Endothelial cell of umbilical vein (primary cell): Measurements from ENCODE around the gene APOD. TPM values are rescaled to one million over a fixed set of nuclear protein-coding genes. Genes with fewer than 3 reads are reported as not detected.

Source experiments
- BruUV-seq: library from RNA; stranded (reverse); fragments of 400-500 nt; replicated peaks from 2 replicates; lab custom pipeline; 2021; lab: Mats Ljungman, UMichigan
- CTCF ChIA-PET: fragments of 300-600, 350-600 bp; sonication (Branson Sonifier 250); formaldehyde crosslinking; loops from one replicate; lab custom pipeline; 2021; ENCODE audit warnings: antibody characterized with exemption, inconsistent platforms; lab: Charles Lee
- POLR2A ChIA-PET: fragments of 300-600, 350-600 bp; sonication (Branson Sonifier 250); formaldehyde crosslinking; loops from one replicate; lab custom pipeline; 2021; ENCODE audit warnings: antibody characterized with exemption, inconsistent platforms; lab: Charles Lee
- DNase-seq: peaks from one replicate; pipeline ENCODE4 v3.0.0-alpha.2; 2011; ENCODE audit warnings: low read depth, low spot score
- FAIRE-seq: peaks from 2 replicates; lab custom pipeline; 2011; peaks lifted over from hg19 to GRCh38; lab: Jason Lieb, UNC
- H2AFZ ChIP-seq: 2 replicates; pipeline ENCODE4 v1.6.0; 2012; ENCODE audit warnings: low read depth, low read length, control low read depth, inconsistent platforms
- H3K27ac ChIP-seq: 2 replicates; pipeline ENCODE4 v1.5.1; 2011; ENCODE audit warnings: low read depth, mild to moderate bottlenecking, control low read depth, low read length, moderate library complexity; ENCODE audit not compliant: insufficient read depth
- H3K27me3 ChIP-seq, 2 experiments: 2 replicates each; pipeline versions ENCODE4 v1.6.0 to v1.6.1; 2011; ENCODE audit warnings: low read length in 2 of 2, mixed read lengths in 1 of 2; ENCODE audit not compliant: control insufficient read depth in 2 of 2, insufficient read depth in 2 of 2
- H3K36me3 ChIP-seq, 2 experiments: 2 replicates in 1 of 2; 3 replicates in 1 of 2; pipeline ENCODE4 v1.5.1; 2011; ENCODE audit warnings: low read length in 2 of 2, mild to moderate bottlenecking in 1 of 2, moderate library complexity in 1 of 2; ENCODE audit not compliant: control insufficient read depth in 2 of 2, insufficient read depth in 2 of 2; ENCODE audit errors: extremely low read depth in 1 of 2
- H3K4me1 ChIP-seq: 3 replicates; pipeline ENCODE4 v1.5.1; 2011; ENCODE audit warnings: mild to moderate bottlenecking, low read length; ENCODE audit not compliant: control insufficient read depth, insufficient read depth; ENCODE audit errors: extremely low read depth
- H3K4me2 ChIP-seq: 2 replicates; pipeline ENCODE4 v1.6.1; 2011; ENCODE audit warnings: low read length, control low read depth, mixed read lengths; ENCODE audit not compliant: insufficient read depth
- H3K4me3 ChIP-seq, 3 experiments: fragments of 200-600 bp in 1 of 3; sonication (generic), shearing (Covaris generic) in 1 of 3; replicated peaks in 1 of 3; 2 replicates each; pipeline ENCODE4 v1.5.1; 2011 to 2016; ENCODE audit warnings: control low read depth in 3 of 3, low read length in 3 of 3, mild to moderate bottlenecking in 2 of 3, inconsistent platforms in 1 of 3, low read depth in 1 of 3, moderate library complexity in 1 of 3; ENCODE audit not compliant: insufficient read depth in 1 of 3
- H3K79me2 ChIP-seq: 2 replicates; pipeline ENCODE4 v1.6.0; 2012; ENCODE audit warnings: low read length, inconsistent platforms; ENCODE audit not compliant: control insufficient read depth, insufficient read depth
- H3K9ac ChIP-seq: replicated peaks from 2 replicates; pipeline ENCODE3; 2011; ENCODE audit warnings: low read length, control low read depth; ENCODE audit not compliant: insufficient read depth; ENCODE audit errors: extremely low read depth
- H3K9me1 ChIP-seq: replicated peaks from 3 replicates; pipeline ENCODE4 v1.6.0; 2011; ENCODE audit warnings: mild to moderate bottlenecking, low read length; ENCODE audit not compliant: control insufficient read depth, insufficient read depth; ENCODE audit errors: extremely low read depth
- H3K9me3 ChIP-seq: replicated peaks from 2 replicates; pipeline ENCODE4 v1.5.1; 2012; ENCODE audit warnings: low read length, inconsistent platforms; ENCODE audit not compliant: control insufficient read depth, insufficient read depth
- H4K20me1 ChIP-seq: replicated peaks from 2 replicates; pipeline ENCODE3; 2011; ENCODE audit warnings: mild to moderate bottlenecking, low read length; ENCODE audit not compliant: control insufficient read depth, insufficient read depth; ENCODE audit errors: extremely low read depth
- CTCF ChIP-seq, 2 donors: IDR thresholded peaks; 1 replicate in 1 of 2; 2 replicates in 1 of 2; pipeline ENCODE4 v1.5.1; 2011; ENCODE audit warnings: low read length in 2 of 2, mild to moderate bottlenecking in 2 of 2, moderate library complexity in 2 of 2, control low read depth in 1 of 2, inconsistent platforms in 1 of 2, low read depth in 1 of 2; ENCODE audit not compliant: insufficient read depth in 1 of 2; ENCODE audit errors: extremely low read depth in 1 of 2
- EZH2 ChIP-seq: IDR thresholded peaks from 2 replicates; pipeline ENCODE4 v1.6.1; 2012; ENCODE audit warnings: borderline replicate concordance, low read depth, mild to moderate bottlenecking, moderate library complexity, low read length, inconsistent platforms; ENCODE audit not compliant: severe bottlenecking
- FOS ChIP-seq: IDR thresholded peaks from 2 replicates; pipeline ENCODE4 v1.6.1; 2011; ENCODE audit warnings: mild to moderate bottlenecking, low read length, moderate library complexity, borderline replicate concordance; ENCODE audit not compliant: insufficient read depth
- GATA2 ChIP-seq: IDR thresholded peaks from 2 replicates; pipeline ENCODE4 v1.7.0; 2011; ENCODE audit warnings: low read depth, mild to moderate bottlenecking, moderate library complexity, mixed read lengths, low read length; ENCODE audit not compliant: insufficient read length, insufficient read depth
- JUN ChIP-seq: IDR thresholded peaks from 2 replicates; pipeline ENCODE4 v1.6.1; 2011; ENCODE audit warnings: borderline replicate concordance, low read depth; ENCODE audit not compliant: insufficient read length, insufficient read depth
- MAX ChIP-seq: IDR thresholded peaks from 2 replicates; pipeline ENCODE4 v1.6.1; 2011; ENCODE audit not compliant: insufficient read depth, insufficient read length
- MYC ChIP-seq: IDR thresholded peaks from one replicate; pipeline ENCODE4 v1.6.1; 2011; ENCODE audit warnings: mild to moderate bottlenecking, low read depth, low read length
- POLR2A ChIP-seq: IDR thresholded peaks from 2 replicates; pipeline ENCODE4 v1.6.1; 2012; ENCODE audit warnings: low read depth, mild to moderate bottlenecking, control low read depth, low read length
- POLR2AphosphoS5 ChIP-seq: IDR thresholded peaks from 2 replicates; pipeline ENCODE4 v1.6.1; 2012; ENCODE audit warnings: low read depth, mild to moderate bottlenecking, control low read depth, low read length, moderate library complexity; ENCODE audit not compliant: insufficient read depth
- dilution Hi-C: fragments of 300-500 bp; cut with MboI; formaldehyde crosslinking; loops from one replicate; pipeline ENCODE4 v1.15.0; 2019; ENCODE audit warnings: low sequenced_read_pairs; ENCODE audit not compliant: extremely low pct_ligation_motif_present
- intact Hi-C: fragments of 100-400 bp; cut with micrococcal nuclease; formaldehyde crosslinking; loops from one replicate; pipeline ENCODE4 v1.10.0; 2022
- polyA plus RNA-seq, 4 experiments: library from polyadenylated mRNA; depleted of rRNA in 3 of 4; stranded (reverse) in 3 of 4; unstranded in 1 of 4; fragments of >200 nt; gene quantifications; 2 replicates each; pipeline versions ENCODE4 v1.2.1 to v1.2.3, GENCODE V29; 2011 to 2012; ENCODE audit warnings: missing spikeins in 1 of 4
- total RNA-seq: library from RNA; stranded (reverse); gene quantifications from 2 replicates; pipeline ENCODE4 v1.2.3, GENCODE V29; 2021

APOD gene
- total and polyA plus RNA-seq, 2 donors (not counting 3 experiments of a cell fraction or from before 2014, with no cell fraction given), result 2.2 to 2.9 TPM

- dilution Hi-C loops, result no loop called here
- TF ChIP-seq POLR2A (no peak), EZH2 (no peak), FOS (no peak), POLR2AphosphoS5 (no peak), GATA2 (no peak), CTCF (IDR thresholded peaks at IDR 0.05; ENCODE audit: extremely low read depth in 1 of 2, insufficient read depth in 1 of 2, low read depth in 1 of 2, low read length in 2 of 2) (no peak), JUN (no peak), MYC (no peak), MAX (no peak)
Observed at GRCh38 chr3:195579281-195579680, 4.5 kb downstream of the APOD start.

More at GRCh38 chr3:195579281-195579680, 4.5 kb downstream of the APOD start:
- no TSS peak for BruUV-seq
- POLR2A ChIA-PET, result no interaction called here
- peaks cover 0 to 3% of the 10 kb centered on the region in 2 experiments for H3K27me3 ChIP-seq
- no peaks in the 10 kb centered on the region for H4K20me1 ChIP-seq
- intact Hi-C loops, result no loop called here
- no peak overlapping the region for H2AFZ ChIP-seq
- H3K9me1 ChIP-seq, result no peaks in the 10 kb centered on the region
- FAIRE-seq, result no peak
- no peak for DNase-seq
- H3K9ac ChIP-seq, result no peak overlapping the region
- H3K79me2 ChIP-seq, result no peaks in the 10 kb centered on the region
- CTCF ChIA-PET, result interaction anchor here (1.3 kb wide), 1 partner anchor 12 kb away, joined by 4 read pairs; no protein-coding TSS in a partner anchor
- H3K4me2 ChIP-seq, result no peak overlapping the region
- H3K36me3 ChIP-seq, result no peaks in the 10 kb centered on the region
- no peak overlapping the region for H3K4me3 ChIP-seq
- no peaks in the 10 kb centered on the region for H3K9me3 ChIP-seq
- H3K4me1 ChIP-seq, result peaks cover 10% of the 10 kb centered on the region
- no peak overlapping the region for H3K27ac ChIP-seq
